Measurements from ENCODE around the gene SPCS3.
"Not testable (repeated sequence)": the region's sequence is repeated elsewhere in the genome, so short reads cannot be mapped to it uniquely, and the experiment has no call there.

SPCS3 gene

DNA sequence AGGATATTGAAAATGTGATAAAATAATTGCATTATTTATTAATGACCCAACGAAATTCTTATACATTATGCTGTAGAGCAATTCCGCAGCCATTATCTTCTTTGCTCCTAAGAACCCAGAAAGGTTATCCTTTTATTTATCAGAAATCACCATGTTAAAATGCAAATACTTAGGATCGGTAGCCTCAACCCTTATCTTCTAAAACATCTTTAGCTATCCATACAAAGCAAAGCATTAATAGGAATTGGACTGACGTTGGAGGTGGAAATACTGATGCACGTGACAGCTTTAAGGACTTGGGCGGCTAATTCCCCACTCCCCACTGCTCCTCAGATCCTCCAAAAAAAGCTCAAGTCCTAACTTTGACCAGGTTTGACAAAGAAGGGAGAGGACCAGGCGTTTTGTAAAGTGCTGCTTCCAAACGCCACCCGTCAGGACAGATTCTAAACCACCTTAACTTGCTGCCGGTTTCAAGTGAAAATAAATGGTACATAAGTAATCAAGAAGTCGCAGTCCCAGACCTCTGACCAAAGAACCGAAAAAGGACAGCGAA lies 539 bp upstream of the SPCS3 start:
- Mint-ChIP-seq H3K36me3 (ENCODE audit: low read depth) (peaks cover 21% of the 10 kb centered on the region), H3K9me3 (no peaks in the 10 kb centered on the region), H3K27me3 (no peaks in the 10 kb centered on the region), H3K4me3 (peak overlapping the region; percentile 92), H3K4me1 (peaks cover 40% of the 10 kb centered on the region), H3K27ac (peak overlapping the region; percentile 88)
- DNase-seq: no peak
- no peak for ATAC-seq

DNA sequence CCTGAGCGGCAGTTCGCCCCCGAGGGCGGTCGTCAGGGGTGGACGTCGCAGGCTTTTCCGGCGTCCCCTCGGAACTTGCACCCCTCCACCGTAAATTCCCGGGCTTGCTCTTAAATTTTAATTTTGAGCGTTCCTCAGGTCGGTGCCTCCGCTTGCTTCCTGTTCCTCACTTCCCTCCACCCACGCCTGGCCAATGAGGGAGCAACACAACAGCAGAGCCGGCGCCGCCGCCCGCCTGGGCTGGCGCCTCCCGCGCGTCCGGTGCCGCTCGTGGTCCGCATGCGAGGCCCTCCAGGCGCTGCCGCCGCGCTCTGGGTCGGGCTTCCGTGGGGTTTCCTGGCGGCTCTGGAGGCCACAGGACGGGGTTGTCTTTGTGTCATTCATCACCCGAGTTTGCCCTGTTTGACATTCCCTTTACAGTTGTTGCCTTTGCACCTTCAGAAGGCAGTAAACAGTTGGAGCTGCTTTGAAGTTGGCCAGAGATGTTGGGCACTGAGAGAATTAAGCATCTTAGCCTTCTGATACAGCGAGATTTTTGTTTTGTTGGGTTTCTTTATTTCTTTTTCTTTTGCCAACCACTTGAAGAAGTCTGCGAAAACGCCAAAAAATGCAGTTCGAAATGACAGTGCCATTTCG lies 692 bp downstream of the SPCS3 start:
- Mint-ChIP-seq H3K4me1 (peaks cover 45% of the 10 kb centered on the region), H3K27me3 (no peaks in the 10 kb centered on the region), H3K9me3 (no peaks in the 10 kb centered on the region), H3K36me3 (ENCODE audit: low read depth) (peaks cover 29% of the 10 kb centered on the region), H3K27ac (peak overlapping the region; percentile 90), H3K4me3 (peak overlapping the region; percentile 92)
- DNase-seq: peak; percentile 88
- ATAC-seq: peak; percentile 84

DNA sequence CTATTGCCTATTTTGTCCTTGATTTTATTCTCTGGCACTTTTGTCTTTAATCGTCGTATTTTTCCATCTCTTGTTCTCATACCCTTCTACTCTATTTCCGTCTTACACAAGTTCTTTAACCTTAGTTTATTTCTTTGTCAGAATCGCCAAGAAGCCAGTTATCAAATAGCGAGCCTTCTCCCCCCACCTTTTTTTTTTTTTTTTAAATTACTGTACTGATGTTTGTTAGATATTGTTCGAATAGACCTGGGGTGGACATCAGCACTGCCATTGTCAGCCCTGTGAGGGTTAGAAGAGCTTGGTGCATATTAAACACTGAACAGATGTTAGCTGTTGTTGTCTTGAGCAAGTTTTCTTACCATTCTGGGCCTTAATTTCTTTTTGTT lies 1.2 kb downstream of the SPCS3 start:
- H3K9me3 Mint-ChIP-seq: no peaks in the 10 kb centered on the region
- no peak for ATAC-seq
- no peaks in the 10 kb centered on the region for H3K27me3 Mint-ChIP-seq
- peak overlapping the region; percentile 92 for H3K4me3 Mint-ChIP-seq
- H3K27ac Mint-ChIP-seq: peak overlapping the region; percentile 90
- DNase-seq: no peak
- H3K4me1 Mint-ChIP-seq: peaks cover 45% of the 10 kb centered on the region
- peaks cover 29% of the 10 kb centered on the region for H3K36me3 Mint-ChIP-seq (ENCODE audit: low read depth)

DNA sequence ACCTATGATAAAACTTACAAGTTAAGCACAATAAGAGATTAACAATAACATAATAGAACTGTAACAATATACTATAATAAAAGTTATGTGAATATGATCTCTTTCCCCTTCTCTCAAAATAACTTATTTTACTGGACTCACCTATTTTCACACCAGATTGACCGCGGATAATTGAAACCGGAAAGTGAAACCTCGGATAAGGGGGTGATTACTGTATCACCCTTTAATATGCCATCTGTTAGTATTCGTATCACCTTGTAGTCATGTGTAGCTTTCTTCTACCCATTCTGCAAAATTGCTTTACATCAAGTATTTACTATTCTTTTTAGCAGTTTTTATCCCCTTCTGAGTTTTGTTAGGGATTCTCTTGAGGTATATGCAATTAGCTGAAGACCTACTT lies 1.8 kb downstream of the SPCS3 start:
- peak overlapping the region; percentile 92 for H3K4me3 Mint-ChIP-seq
- ATAC-seq (no peak), DNase-seq (no peak)
- peaks cover 29% of the 10 kb centered on the region for H3K36me3 Mint-ChIP-seq (ENCODE audit: low read depth)
- no peaks in the 10 kb centered on the region for H3K27me3 Mint-ChIP-seq
- H3K27ac Mint-ChIP-seq: peak overlapping the region; percentile 90
- H3K9me3 Mint-ChIP-seq: no peaks in the 10 kb centered on the region
- H3K4me1 Mint-ChIP-seq: peaks cover 47% of the 10 kb centered on the region

DNA sequence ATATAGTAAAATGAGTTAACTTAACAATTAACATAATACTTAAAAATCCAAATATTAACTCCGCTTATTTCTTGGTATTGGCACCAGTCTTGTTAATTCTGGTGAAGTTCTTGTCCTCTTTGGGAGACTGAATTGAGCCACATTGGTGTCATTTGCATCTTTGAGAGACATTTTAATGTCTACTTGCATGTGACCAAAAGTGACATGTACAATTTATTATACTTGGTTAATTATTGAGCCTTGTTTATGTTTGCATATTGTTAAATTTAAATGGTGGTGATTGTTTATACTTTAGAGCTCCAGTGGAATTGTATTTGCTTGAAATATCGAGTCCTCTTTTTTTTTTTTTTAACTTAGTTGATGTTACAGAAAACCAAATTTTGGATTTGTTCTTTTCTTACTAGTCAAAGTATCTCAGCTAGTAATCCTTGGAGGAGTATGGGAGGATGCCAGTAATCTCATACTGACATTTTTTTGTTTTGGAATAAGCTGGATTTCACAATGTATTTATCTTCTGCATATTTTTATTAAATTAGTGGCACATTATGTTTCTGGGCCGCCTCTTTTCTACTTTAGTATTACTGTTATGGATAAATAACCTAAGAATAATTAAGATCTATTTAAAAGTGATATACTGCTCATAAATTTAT lies 3.9 kb downstream of the SPCS3 start:
- peak overlapping the region; percentile 56 for H3K4me3 Mint-ChIP-seq

DNA sequence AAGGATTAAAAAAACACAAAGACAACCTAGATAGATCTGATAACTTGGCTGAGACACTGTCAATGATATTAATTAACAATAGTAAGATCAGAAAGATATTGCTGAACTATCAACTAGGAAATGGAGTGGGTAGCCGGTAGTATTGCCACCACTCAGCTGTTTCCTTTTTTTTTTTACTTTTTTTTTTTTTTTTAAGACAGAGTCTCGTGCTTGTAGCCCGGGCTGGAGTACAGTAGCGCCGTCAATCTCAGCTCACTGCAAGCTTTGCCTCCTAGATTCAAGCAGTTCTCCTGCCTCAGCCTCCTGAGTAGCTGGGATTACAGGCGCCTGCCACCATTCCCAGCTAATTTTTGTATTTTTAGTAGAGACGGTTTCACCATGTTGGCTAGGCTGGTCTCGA lies 5.1 kb downstream of the SPCS3 start:
- Mint-ChIP-seq H3K4me1 (peaks cover 45% of the 10 kb centered on the region), H3K27ac (peak overlapping the region; percentile 4)
- not testable (repeated sequence) for ATAC-seq

More for the DNA sequence above, 3.9 kb downstream of the SPCS3 start:
- H3K36me3 Mint-ChIP-seq (ENCODE audit: low read depth): peaks cover 39% of the 10 kb centered on the region
- ATAC-seq (no peak), DNase-seq (no peak)
- H3K4me1 Mint-ChIP-seq: peaks cover 52% of the 10 kb centered on the region
- no peaks in the 10 kb centered on the region for H3K9me3 Mint-ChIP-seq
- no peaks in the 10 kb centered on the region for H3K27me3 Mint-ChIP-seq
- no peak overlapping the region for H3K27ac Mint-ChIP-seq

DNA sequence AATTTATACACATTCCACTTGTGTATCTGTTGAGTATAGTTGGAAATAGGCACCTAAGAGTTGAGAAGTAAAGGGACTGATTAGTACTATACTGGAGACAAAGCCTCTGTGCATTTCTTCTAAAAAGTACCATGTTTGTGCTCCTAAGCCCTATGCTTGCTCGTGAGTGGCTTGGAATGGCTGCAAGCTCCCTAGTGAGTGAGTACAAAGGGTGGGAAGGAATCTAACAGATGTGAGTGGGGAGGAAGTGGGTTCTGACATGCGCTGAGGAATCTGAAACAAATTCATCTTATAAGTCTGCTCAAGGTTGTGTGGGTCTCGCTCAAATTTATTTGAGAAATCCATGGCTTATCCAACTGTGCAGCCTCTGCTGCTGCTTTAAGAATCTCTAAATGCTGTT lies 13.3 kb downstream of the SPCS3 start:
- Mint-ChIP-seq H3K4me1 (peaks cover 19% of the 10 kb centered on the region), H3K9me3 (no peaks in the 10 kb centered on the region), H3K36me3 (ENCODE audit: low read depth) (peaks cover 30% of the 10 kb centered on the region), H3K27me3 (no peaks in the 10 kb centered on the region), H3K4me3 (no peak overlapping the region), H3K27ac (no peak overlapping the region)
- no peak for ATAC-seq
- DNase-seq: no peak

More for the DNA sequence above, 5.1 kb downstream of the SPCS3 start:
- H3K27me3 Mint-ChIP-seq, DNase-seq, H3K9me3 Mint-ChIP-seq: not testable (repeated sequence)
- Mint-ChIP-seq H3K4me3 (peak overlapping the region; percentile 16), H3K36me3 (ENCODE audit: low read depth) (peaks cover 43% of the 10 kb centered on the region)

DNA sequence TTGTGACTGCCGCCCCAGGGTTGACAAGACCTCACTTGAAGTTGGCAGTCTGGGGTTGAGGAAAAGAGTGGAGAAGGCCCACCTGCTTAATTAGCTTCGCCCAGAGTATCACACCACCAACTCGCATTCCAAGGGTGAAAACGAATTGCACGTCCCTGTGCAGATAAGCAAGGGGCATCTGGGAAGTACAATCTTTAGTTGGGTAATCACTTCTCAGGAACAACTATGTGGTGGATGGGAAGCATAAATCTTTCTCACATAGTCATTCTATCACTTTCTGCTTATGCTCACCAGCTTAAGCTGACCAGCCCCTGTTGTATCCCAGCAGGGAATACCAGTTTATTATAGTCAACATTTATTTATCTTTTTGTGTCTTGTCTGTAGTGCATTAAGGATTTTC lies 14.3 kb downstream of the SPCS3 start:
- H3K27me3 Mint-ChIP-seq: no peaks in the 10 kb centered on the region
- no peak for DNase-seq
- H3K36me3 Mint-ChIP-seq (ENCODE audit: low read depth): peaks cover 28% of the 10 kb centered on the region
- no peak overlapping the region for H3K27ac Mint-ChIP-seq
- ATAC-seq: no peak
- no peak overlapping the region for H3K4me3 Mint-ChIP-seq
- H3K9me3 Mint-ChIP-seq: no peaks in the 10 kb centered on the region
- peaks cover 17% of the 10 kb centered on the region for H3K4me1 Mint-ChIP-seq

DNA sequence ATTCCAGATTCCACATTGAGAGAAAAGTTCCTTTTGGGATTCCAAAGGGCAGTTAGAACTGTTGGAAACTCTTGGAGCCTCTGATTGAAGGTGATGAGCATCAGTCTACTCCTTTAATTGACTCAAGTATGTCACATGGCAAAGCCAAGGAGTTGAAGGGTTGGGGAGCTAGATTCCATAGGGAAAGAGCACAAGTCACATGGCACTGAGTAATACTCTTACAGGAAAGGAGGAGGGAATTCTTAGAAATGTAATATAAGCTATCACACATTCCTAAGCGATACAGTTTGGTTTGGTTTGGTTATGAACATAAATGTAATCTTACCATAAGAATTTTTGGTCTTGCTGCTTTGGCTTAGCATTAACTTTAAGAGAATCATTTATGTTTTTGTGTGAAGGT lies 15.7 kb downstream of the SPCS3 start:
- peaks cover 19% of the 10 kb centered on the region for H3K36me3 Mint-ChIP-seq (ENCODE audit: low read depth)
- no peak for DNase-seq
- no peaks in the 10 kb centered on the region for H3K9me3 Mint-ChIP-seq
- no peak overlapping the region for H3K4me3 Mint-ChIP-seq
- no peak overlapping the region for H3K27ac Mint-ChIP-seq
- H3K27me3 Mint-ChIP-seq: no peaks in the 10 kb centered on the region
- H3K4me1 Mint-ChIP-seq: peaks cover 17% of the 10 kb centered on the region
- no peak for ATAC-seq

DNA sequence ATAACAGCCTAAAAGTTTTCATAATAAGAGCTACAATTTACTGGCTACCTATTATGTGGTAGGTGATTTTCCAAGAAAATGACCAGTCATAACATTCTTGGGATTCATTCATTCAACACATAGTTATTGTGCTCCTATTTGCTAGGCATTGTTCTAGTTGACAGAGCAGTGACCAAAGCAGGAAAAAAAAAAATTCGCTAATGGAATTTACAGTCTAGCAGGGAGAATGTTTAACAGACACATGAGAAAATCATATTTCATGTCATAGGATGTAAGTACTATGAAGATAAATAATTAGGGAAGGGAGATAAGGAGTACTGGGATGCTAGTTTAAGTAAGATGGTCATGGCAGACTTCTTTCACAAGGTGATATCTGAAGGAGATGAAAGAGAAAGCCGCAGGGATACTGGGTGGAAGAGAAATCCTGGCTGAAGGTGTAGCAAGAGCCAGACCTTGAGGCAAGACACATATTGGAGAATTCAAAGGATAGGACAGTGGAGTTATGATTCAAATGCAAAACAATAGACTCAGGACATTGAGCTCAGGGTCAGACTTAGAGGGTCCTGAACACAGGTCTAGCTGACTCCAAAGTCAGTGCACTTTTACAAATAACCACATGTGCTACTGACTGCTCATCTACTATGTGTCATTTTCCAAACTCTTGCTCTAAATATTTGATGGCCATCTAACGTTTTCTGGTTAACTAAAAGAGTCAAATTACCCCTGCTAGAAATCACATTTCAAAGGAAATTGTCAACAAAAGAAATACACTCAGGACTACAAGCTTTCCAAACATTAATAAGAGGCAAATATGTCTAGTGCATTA lies 20.4 kb downstream of the SPCS3 start:
- Mint-ChIP-seq H3K27ac (no peak overlapping the region), H3K27me3 (no peaks in the 10 kb centered on the region), H3K36me3 (ENCODE audit: low read depth) (peaks cover 8% of the 10 kb centered on the region), H3K4me1 (peaks cover 4% of the 10 kb centered on the region), H3K4me3 (no peak overlapping the region), H3K9me3 (peaks cover 5% of the 10 kb centered on the region)
- DNase-seq: no peak
- ATAC-seq: no peak

DNA sequence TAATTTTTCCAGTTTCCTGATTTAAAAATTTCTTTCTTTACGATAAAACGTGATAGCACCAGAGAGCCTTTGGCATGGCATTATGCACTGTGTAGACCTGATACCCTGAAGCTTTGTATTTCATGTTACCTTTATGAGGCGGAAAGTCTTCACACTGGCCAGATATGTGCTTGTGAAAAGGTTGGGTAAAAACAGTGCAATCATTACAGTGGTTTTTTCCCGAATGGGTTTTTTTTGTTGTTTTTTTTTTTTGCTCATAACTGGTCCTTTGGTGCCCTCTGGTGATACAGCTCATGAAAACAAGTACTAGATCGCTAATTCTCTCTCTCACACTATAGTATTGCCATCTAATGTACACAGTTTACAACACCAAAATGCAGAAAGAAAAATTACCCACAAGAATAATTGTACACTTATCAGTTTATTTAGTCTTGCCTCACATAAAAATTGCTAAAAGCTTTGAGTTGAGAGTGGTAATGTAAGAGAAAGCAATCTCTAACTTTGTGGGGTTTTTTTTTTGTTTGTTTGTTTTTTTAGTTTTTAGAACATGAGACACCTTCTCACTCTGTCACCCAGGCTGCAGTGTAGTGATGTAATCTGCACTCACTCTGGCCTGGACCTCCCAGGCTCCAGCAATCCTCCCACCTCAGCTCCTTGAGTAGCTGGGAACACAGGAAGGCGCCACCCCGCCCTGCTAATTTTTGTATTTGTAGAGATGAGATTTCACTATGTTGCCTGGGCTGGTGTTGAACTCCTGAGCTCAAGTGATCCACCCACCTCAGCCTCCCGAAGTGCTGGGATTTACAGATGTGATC lies 21.3 kb downstream of the SPCS3 start:
- no peak for ATAC-seq
- H3K27me3 Mint-ChIP-seq: no peaks in the 10 kb centered on the region
- peaks cover 4% of the 10 kb centered on the region for H3K4me1 Mint-ChIP-seq
- peaks cover 8% of the 10 kb centered on the region for H3K9me3 Mint-ChIP-seq
- peaks cover 12% of the 10 kb centered on the region for H3K36me3 Mint-ChIP-seq (ENCODE audit: low read depth)
- DNase-seq: no peak
- no peak overlapping the region for H3K4me3 Mint-ChIP-seq
- H3K27ac Mint-ChIP-seq: no peak overlapping the region

DNA sequence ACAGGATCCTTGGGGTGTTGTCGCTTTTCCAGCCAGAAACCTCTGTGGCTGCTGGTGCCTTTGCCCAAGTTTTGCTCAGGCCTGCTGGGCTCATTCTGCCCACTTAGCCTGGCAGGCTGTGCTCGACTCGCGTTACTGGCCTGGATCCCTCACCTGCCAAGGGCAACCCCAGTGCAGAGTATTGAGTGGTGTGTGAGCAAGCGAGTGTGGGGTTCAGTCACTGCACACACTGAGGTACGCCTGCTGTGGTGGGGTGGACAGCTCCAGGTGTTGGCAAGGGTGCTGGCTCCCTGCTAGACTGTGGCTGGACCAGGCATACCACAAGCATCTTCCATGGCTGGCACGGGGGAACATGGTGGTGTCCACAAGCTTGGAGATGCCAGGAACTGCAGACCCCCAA lies 22.6 kb downstream of the SPCS3 start:
- Mint-ChIP-seq H3K27me3 (no peaks in the 10 kb centered on the region), H3K4me3 (no peak overlapping the region), H3K9me3 (peaks cover 8% of the 10 kb centered on the region), H3K27ac (no peak overlapping the region), H3K4me1 (peaks cover 4% of the 10 kb centered on the region), H3K36me3 (ENCODE audit: low read depth) (peaks cover 12% of the 10 kb centered on the region)
- no peak for ATAC-seq
- no peak for DNase-seq

DNA sequence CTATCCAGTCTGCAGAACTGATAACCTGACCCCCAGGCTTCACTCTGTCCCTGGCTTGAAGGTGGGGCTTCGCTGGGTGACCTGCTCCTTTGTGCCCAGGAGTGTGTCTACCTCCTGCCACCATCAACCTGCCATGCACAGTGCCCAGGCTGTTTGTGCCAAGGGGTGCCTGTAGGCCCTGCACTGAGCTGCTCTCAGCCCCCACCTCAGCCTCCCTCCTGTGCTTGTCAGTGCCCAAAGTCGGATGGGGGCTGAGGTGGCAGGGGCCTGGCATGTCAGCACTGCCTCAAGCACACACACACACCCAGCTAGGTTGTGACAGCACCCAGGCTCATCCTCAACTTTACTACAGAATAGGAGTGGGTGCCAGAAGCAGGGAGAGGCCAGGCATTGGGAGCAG lies 23.5 kb downstream of the SPCS3 start:
- ATAC-seq (no peak), DNase-seq (no peak)
- Mint-ChIP-seq H3K27me3 (no peaks in the 10 kb centered on the region), H3K4me3 (no peak overlapping the region), H3K9me3 (peaks cover 8% of the 10 kb centered on the region), H3K36me3 (ENCODE audit: low read depth) (peaks cover 12% of the 10 kb centered on the region), H3K27ac (no peak overlapping the region), H3K4me1 (peaks cover 4% of the 10 kb centered on the region)

DNA sequence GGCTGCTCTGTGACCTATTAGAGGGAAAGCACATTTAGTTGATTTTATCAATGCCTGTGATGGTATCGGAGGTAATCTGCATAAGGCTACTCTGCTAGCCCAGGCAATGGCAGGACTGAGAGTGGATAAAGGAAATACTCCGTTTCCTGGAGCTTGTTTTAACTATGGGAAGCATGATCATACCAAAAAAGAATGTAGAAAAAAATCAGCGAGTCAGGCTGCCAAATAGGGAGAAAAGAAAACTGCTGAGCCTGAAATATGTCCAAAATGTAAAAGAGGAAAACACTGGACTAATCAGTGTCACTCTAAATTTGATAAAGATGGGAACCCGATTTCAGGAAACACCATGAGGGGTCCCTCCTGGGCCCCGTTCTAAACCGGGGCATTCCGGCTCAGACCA lies 25.6 kb downstream of the SPCS3 start:
- H3K27ac Mint-ChIP-seq: not testable (repeated sequence)
- H3K36me3 Mint-ChIP-seq (ENCODE audit: low read depth): peaks cover 21% of the 10 kb centered on the region

More for the DNA sequence above, 25.6 kb downstream of the SPCS3 start:
- H3K27me3 Mint-ChIP-seq, H3K4me3 Mint-ChIP-seq, DNase-seq, H3K4me1 Mint-ChIP-seq, ATAC-seq: not testable (repeated sequence)
- H3K9me3 Mint-ChIP-seq: peaks cover 15% of the 10 kb centered on the region
